ENCODE results near the gene KCNN2.
A peak's percentile ranks its signal among the peaks of the same experiment; 100 is the strongest.
"Not testable (repeated sequence)": the region's sequence is repeated elsewhere in the genome, so short reads cannot be mapped to it uniquely, and the experiment has no call there.

Gene KCNN2

DNA sequence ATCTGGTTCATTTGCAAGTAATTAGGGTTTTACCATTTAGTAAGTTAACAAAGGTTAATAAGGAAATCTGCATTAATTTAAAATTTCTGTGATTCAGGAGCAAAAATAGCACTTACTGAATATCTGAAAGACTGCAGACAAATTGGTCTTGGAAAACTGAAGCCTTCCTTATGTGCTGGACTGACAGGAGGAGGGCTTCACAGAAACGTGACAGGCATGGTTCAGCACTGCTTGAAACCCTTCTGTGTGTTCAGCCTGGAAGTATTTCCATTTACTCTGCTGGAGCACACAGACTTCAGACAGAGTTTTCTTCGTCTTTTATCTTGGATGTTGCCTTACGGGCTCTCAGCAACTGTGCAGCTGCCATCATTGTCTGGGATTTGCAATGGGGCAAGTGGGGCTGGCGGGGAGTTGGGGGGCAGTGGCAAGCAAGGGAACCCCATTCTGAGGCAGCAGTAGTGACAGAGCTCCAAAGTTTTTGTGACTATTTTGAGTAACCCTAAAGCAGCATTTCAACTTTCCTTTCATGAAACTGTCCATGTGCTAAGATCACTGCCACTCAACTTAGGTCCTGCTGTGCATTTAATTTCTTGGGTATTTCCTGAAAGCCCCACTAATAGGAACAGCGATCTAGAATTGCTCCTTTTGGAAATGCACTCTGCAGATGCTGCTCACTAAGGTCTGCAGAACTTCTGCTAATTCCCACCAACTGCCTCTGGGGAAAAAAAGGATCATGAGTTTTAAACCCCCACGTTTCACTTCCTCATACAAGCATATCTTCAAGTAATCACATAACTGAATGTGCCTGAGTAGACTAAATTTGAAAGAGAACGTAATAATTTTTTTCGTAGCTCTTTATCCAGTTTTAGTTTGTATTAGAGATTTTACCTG is 56.6 kb downstream of the KCNN2 start:
- H3K27ac ChIP-seq (ENCODE audit: low read depth, low read length, severe bottlenecking): no peak overlapping the region
- 60 to 82% methylated on average over 4 of the region's 8 CpGs for WGBS, 2 experiments (ENCODE audit: insufficient coverage in 2 of 2)
- no peak overlapping the region for H3K4me3 ChIP-seq (ENCODE audit: extremely low read depth, insufficient read depth, low read length, poor library complexity, severe bottlenecking)
- H3K9me3 ChIP-seq (ENCODE audit: control insufficient read depth, low read length): no peaks in the 10 kb centered on the region
- H3K4me1 ChIP-seq (ENCODE audit: control insufficient read depth, insufficient read depth, low read length, poor library complexity, severe bottlenecking): no peaks in the 10 kb centered on the region
- no peaks in the 10 kb centered on the region for H3K36me3 ChIP-seq (ENCODE audit: control insufficient read depth, insufficient read depth, low read length)

DNA sequence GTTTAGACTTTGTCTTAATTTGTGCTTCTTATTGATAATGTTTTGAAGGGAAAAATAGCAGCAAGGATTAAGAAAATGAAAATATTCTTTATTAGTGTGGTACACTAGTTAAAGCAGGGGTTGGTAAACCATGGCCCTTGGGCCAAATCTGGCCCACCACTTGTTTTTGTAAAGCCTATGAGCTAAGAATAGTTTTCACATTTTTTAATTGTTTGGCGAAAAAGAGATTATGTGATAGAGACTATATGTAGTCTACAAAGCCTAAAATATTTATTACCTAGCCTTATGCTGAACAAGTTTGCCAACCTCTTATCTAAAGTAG is 57.2 kb downstream of the KCNN2 start:
- no peak overlapping the region for H3K27ac ChIP-seq (ENCODE audit: low read depth, low read length, severe bottlenecking)
- no peaks in the 10 kb centered on the region for H3K9me3 ChIP-seq (ENCODE audit: control insufficient read depth, low read length)
- no CpG with 5 or more reads among the region's 1 CpG for WGBS, 2 experiments (ENCODE audit: insufficient coverage in 2 of 2)
- H3K36me3 ChIP-seq (ENCODE audit: control insufficient read depth, insufficient read depth, low read length): no peaks in the 10 kb centered on the region
- H3K4me3 ChIP-seq (ENCODE audit: extremely low read depth, insufficient read depth, low read length, poor library complexity, severe bottlenecking): no peak overlapping the region
- no peaks in the 10 kb centered on the region for H3K4me1 ChIP-seq (ENCODE audit: control insufficient read depth, insufficient read depth, low read length, poor library complexity, severe bottlenecking)

- no peak overlapping the region for H3K4me3 ChIP-seq (ENCODE audit: extremely low read depth, insufficient read depth, low read length, poor library complexity, severe bottlenecking)
- no peaks in the 10 kb centered on the region for H3K4me1 ChIP-seq (ENCODE audit: control insufficient read depth, insufficient read depth, low read length, poor library complexity, severe bottlenecking)
- no peak overlapping the region for H3K27ac ChIP-seq (ENCODE audit: low read depth, low read length, severe bottlenecking)
- no peaks in the 10 kb centered on the region for H3K9me3 ChIP-seq (ENCODE audit: control insufficient read depth, low read length)
- H3K36me3 ChIP-seq (ENCODE audit: control insufficient read depth, insufficient read depth, low read length): no peaks in the 10 kb centered on the region
These were observed 58.1 kb downstream of the KCNN2 start for GRCh38 chr5:114419959-114420358.

- no peaks in the 10 kb centered on the region for H3K4me1 ChIP-seq (ENCODE audit: control insufficient read depth, insufficient read depth, low read length, poor library complexity, severe bottlenecking)
- no peak overlapping the region for H3K27ac ChIP-seq (ENCODE audit: low read depth, low read length, severe bottlenecking)
- H3K36me3 ChIP-seq (ENCODE audit: control insufficient read depth, insufficient read depth, low read length): no peaks in the 10 kb centered on the region
- no peaks in the 10 kb centered on the region for H3K9me3 ChIP-seq (ENCODE audit: control insufficient read depth, low read length)
- no CpG with 5 or more reads among the region's 1 CpG for WGBS, 2 experiments (ENCODE audit: insufficient coverage in 2 of 2)
- H3K4me3 ChIP-seq (ENCODE audit: extremely low read depth, insufficient read depth, low read length, poor library complexity, severe bottlenecking): no peak overlapping the region
These were observed 65.3 kb downstream of the KCNN2 start for GRCh38 chr5:114427204-114427603.

DNA sequence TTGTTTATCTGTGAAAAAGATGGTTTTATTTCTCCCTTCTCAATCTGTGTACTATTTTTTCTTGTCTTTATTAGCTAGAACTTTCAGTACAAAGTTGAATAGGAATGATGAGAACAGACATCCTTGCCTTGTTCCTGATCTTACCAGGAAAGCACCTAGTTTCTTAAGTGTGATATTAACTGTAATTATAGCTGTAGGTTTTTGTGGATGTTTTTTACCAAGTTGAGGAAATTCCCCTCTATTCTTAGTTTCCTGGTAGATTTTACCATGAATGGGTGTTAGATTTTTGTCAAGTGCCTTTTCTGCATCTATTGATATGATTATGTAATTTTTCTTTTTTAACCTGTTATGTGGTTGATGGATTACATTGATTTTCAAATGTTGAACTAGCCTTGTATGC is 68.7 kb downstream of the KCNN2 start:
- H3K9me3 ChIP-seq (ENCODE audit: control insufficient read depth, low read length): no peaks in the 10 kb centered on the region
- H3K36me3 ChIP-seq (ENCODE audit: control insufficient read depth, insufficient read depth, low read length): no peaks in the 10 kb centered on the region
- no peak overlapping the region for H3K4me3 ChIP-seq (ENCODE audit: extremely low read depth, insufficient read depth, low read length, poor library complexity, severe bottlenecking)
- H3K27ac ChIP-seq (ENCODE audit: low read depth, low read length, severe bottlenecking): no peak overlapping the region
- H3K4me1 ChIP-seq (ENCODE audit: control insufficient read depth, insufficient read depth, low read length, poor library complexity, severe bottlenecking): no peaks in the 10 kb centered on the region

DNA sequence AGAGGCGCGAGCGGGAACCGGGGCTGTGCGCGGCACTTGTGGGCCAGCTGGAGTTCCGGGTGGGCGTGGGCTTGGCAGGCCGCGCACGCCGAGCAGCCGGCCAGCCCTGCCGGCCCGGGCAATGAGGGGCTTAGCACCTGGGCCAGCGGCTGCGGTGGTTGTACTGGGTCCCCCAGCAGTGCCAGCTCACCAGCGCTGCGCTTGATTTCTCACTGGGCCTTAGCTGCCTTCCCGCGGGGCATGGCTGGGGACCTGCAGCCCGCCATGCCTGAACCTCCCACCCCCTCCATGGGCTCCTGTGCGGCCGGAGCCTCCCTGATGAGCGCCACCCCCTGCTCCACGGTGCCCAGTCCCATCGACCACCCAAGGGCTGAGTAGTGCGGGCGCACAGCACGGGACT is 70.8 kb downstream of the KCNN2 start:
- WGBS, 2 experiments (ENCODE audit: insufficient coverage in 2 of 2): 95 to 98% methylated on average over 16 to 27 of the region's 30 CpGs

GRCh38 chr5:114434396-114435219 is 72.7 kb downstream of the KCNN2 start:
- Histone ChIP-seq H3K27ac (ENCODE audit: low read depth, low read length, severe bottlenecking) (peak overlapping the region; percentile 64), H3K9me3 (ENCODE audit: control insufficient read depth, low read length) (no peaks in the 10 kb centered on the region), H3K36me3 (ENCODE audit: control insufficient read depth, insufficient read depth, low read length) (no peaks in the 10 kb centered on the region), H3K4me1 (ENCODE audit: control insufficient read depth, insufficient read depth, low read length, poor library complexity, severe bottlenecking) (peaks cover 14% of the 10 kb centered on the region), H3K4me3 (ENCODE audit: extremely low read depth, insufficient read depth, low read length, poor library complexity, severe bottlenecking) (peak overlapping the region; percentile 9)
- 57% methylated on average over 1 of the region's 5 CpGs; no CpG with 5 or more reads in 1 of the 2 experiments for WGBS, 2 experiments (ENCODE audit: insufficient coverage in 2 of 2)

More for the DNA sequence above, 70.8 kb downstream of the KCNN2 start:
- H3K9me3 ChIP-seq (ENCODE audit: control insufficient read depth, low read length); H3K27ac ChIP-seq (ENCODE audit: low read depth, low read length, severe bottlenecking); H3K4me1 ChIP-seq (ENCODE audit: control insufficient read depth, insufficient read depth, low read length, poor library complexity, severe bottlenecking); H3K36me3 ChIP-seq (ENCODE audit: control insufficient read depth, insufficient read depth, low read length); H3K4me3 ChIP-seq (ENCODE audit: extremely low read depth, insufficient read depth, low read length, poor library complexity, severe bottlenecking): not testable (repeated sequence)

- Histone ChIP-seq H3K4me3 (ENCODE audit: extremely low read depth, insufficient read depth, low read length, poor library complexity, severe bottlenecking) (no peak overlapping the region), H3K4me1 (ENCODE audit: control insufficient read depth, insufficient read depth, low read length, poor library complexity, severe bottlenecking) (peaks cover 14% of the 10 kb centered on the region), H3K9me3 (ENCODE audit: control insufficient read depth, low read length) (no peaks in the 10 kb centered on the region), H3K27ac (ENCODE audit: low read depth, low read length, severe bottlenecking) (no peak overlapping the region), H3K36me3 (ENCODE audit: control insufficient read depth, insufficient read depth, low read length) (no peaks in the 10 kb centered on the region)
- no CpG with 5 or more reads among the region's 1 CpG for WGBS, 2 experiments (ENCODE audit: insufficient coverage in 2 of 2)
These were observed 73.3 kb downstream of the KCNN2 start for GRCh38 chr5:114435220-114435481.

DNA sequence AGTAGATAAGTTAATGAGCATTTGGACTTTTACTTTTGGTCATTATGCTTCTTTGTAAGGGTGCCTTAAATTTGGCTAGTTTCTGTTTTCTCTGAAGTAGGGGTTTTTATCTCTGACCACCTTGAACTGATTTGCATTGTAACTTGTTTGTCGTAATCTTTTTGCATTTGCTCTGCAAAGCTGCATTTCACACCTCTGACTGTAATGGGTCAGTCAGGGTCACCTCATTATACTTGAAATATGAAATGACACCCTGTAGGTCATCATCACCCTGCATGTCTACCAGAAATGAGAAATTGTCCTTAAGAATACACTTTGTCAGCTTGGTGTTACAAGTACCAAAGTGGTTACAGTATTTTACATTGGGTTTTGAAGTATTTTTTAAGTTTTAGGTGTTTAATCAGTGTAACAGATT is 74.0 kb downstream of the KCNN2 start:
- no peak overlapping the region for H3K27ac ChIP-seq (ENCODE audit: low read depth, low read length, severe bottlenecking)
- 80% methylated on average over 1 of the region's 1 CpG; no CpG with 5 or more reads in 1 of the 2 experiments for WGBS, 2 experiments (ENCODE audit: insufficient coverage in 2 of 2)
- H3K9me3 ChIP-seq (ENCODE audit: control insufficient read depth, low read length): no peaks in the 10 kb centered on the region
- peaks cover 14% of the 10 kb centered on the region for H3K4me1 ChIP-seq (ENCODE audit: control insufficient read depth, insufficient read depth, low read length, poor library complexity, severe bottlenecking)
- H3K4me3 ChIP-seq (ENCODE audit: extremely low read depth, insufficient read depth, low read length, poor library complexity, severe bottlenecking): no peak overlapping the region
- no peaks in the 10 kb centered on the region for H3K36me3 ChIP-seq (ENCODE audit: control insufficient read depth, insufficient read depth, low read length)

DNA sequence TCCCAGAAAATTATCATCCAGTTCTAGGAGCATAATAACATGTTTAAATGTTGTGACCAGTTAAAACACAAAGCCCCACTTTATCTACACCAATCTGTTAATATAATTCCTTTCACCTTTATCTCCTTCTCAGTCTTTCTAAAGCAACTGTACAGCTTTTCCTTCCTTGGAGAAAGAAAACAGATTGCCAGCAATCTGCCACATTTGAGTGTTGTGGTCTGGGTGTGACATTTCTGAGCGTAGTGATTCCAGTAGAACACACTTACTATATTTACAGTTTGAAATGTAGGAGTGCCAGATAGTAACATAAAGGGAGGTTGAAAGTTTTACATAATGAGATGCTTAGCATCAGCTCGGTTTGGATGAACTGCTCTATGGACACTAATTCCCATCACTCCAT is 76.1 kb downstream of the KCNN2 start:
- peaks cover 14% of the 10 kb centered on the region for H3K4me1 ChIP-seq (ENCODE audit: control insufficient read depth, insufficient read depth, low read length, poor library complexity, severe bottlenecking)
- H3K36me3 ChIP-seq (ENCODE audit: control insufficient read depth, insufficient read depth, low read length): no peaks in the 10 kb centered on the region
- peak overlapping the region; percentile 51 for H3K27ac ChIP-seq (ENCODE audit: low read depth, low read length, severe bottlenecking)
- no peaks in the 10 kb centered on the region for H3K9me3 ChIP-seq (ENCODE audit: control insufficient read depth, low read length)
- WGBS, 2 experiments (ENCODE audit: insufficient coverage in 2 of 2): 100% methylated on average over 1 of the region's 2 CpGs; no CpG with 5 or more reads in 1 of the 2 experiments
- no peak overlapping the region for H3K4me3 ChIP-seq (ENCODE audit: extremely low read depth, insufficient read depth, low read length, poor library complexity, severe bottlenecking)

DNA sequence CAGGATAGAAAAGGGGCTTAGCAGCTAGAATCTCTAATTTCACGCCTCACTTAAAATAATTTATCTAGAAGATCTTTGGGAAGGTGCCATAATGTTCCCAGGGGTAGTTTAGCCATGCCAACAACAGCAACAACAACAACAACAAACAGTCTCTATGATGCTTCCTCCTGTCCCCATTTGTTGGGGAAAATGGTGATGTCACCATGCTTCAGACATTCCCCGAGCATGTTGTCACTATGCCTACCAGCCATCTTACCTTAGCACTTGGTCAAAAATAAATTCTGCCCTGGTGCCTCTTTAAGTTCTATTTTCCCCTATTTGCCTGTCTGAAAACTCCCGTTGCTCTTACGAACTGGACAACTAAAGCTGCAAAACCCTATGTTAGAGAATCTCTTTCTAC is 76.6 kb downstream of the KCNN2 start:
- WGBS, 2 experiments (ENCODE audit: insufficient coverage in 2 of 2): 92% methylated on average over 2 of the region's 4 CpGs; no CpG with 5 or more reads in 1 of the 2 experiments
- H3K4me3 ChIP-seq (ENCODE audit: extremely low read depth, insufficient read depth, low read length, poor library complexity, severe bottlenecking): no peak overlapping the region
- no peaks in the 10 kb centered on the region for H3K36me3 ChIP-seq (ENCODE audit: control insufficient read depth, insufficient read depth, low read length)
- H3K27ac ChIP-seq (ENCODE audit: low read depth, low read length, severe bottlenecking): peak overlapping the region; percentile 51
- H3K9me3 ChIP-seq (ENCODE audit: control insufficient read depth, low read length): no peaks in the 10 kb centered on the region
- H3K4me1 ChIP-seq (ENCODE audit: control insufficient read depth, insufficient read depth, low read length, poor library complexity, severe bottlenecking): peaks cover 14% of the 10 kb centered on the region

Data from mesodermal cell (in vitro differentiated cells).